Superior temporal gyrus (tissue), 1 donor: ENCODE data around the gene KLRF1.
"Not testable (repeated sequence)": the region's sequence is repeated elsewhere in the genome, so short reads cannot be mapped to it uniquely, and the experiment has no call there.

ENCODE experiments used
- DNase-seq: peaks from one replicate; pipeline ENCODE4 v3.0.0-alpha.2; 2016; ENCODE audit errors: extremely low spot score

The KLRF1 gene

DNA sequence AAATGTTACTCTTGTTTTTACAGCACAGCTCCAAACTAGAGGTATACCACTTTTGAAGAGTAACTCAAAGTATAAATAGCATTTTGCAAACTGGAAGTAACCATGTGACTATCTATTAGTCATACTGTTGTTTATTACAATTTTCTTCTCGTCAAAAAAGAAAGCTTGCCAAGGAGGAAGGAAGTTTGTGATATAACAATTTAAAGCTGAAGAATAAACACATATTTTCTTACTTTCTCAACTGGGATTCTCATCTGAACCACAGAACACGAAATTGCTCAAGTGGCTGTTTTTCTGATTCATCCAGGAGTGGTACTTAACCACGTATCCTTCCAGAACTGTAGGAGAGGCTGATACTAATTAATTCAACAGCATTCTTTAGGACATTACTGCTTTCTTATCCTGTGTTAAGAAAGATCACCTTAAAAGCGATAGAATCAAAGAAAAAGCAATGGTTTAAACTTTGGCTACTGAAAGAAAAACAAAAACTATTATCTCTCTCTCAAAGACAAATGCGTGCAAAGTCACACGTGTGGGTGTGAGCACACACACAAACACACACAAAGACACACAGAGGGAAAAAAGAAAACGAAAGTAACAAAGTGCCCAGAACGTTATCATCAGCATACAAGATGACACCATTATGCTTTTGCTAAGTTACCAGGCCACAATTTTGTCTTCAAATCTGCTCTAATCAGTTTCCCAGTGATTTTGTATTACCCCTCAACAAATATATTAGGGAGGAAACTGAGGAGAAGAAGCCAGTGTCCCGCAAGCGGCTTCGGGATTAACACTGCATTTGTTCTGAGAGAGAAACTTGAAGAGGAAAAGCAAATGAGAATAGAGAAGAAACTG is 42.3 kb downstream of the KLRF1 start, which contains the start of gene CLEC2B:
CLEC2B (minus strand) TSS at position 48 of the 855 bp plus-strand sequence.
- DNase-seq, result no peak

DNA sequence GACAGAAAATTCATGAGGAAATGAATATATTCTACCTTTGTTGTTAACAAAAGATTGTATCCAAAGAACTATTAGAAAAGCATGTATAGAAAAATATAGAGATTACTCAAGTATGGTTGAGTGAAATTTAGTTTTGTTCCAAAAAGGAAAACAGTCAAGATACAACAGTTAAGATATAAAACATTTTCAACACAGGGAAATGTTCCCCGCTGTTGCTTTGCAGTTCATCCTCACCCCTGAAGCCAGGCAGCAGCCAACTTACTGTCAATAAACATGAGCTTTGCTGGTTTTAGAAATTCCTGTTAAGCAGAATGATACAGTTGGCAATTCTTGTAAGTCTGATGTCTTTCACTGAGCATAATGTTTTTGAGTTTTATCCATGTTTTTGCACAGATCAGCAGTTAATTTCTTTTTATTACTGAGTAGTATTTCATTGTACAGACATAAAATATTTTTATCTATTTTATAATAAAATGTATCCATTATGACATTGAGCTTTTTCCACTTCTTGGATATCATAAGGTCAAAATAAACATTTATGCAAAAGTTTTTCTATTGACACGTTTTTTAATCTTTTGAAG is 43.1 kb downstream of the KLRF1 start:
- DNase-seq, result no peak

DNA sequence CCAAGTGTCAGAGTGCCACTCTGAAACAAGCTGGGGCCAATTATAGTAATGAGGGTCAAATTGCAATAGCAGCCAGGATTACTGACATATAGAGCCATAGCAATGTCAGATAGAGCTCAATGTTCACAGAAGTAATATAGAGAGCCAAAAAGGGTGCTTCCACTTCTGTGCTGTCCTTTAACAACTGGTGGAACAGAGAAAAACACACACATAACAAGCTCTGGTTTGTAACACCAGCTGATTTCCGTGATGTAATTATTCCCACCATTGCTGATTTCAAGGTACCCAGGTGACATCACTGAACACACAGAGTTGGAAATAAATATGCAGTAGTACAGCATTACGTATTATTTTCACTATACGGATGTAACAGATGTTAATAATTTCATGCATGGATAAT is 44.9 kb downstream of the KLRF1 start:
- no peak for DNase-seq

DNA sequence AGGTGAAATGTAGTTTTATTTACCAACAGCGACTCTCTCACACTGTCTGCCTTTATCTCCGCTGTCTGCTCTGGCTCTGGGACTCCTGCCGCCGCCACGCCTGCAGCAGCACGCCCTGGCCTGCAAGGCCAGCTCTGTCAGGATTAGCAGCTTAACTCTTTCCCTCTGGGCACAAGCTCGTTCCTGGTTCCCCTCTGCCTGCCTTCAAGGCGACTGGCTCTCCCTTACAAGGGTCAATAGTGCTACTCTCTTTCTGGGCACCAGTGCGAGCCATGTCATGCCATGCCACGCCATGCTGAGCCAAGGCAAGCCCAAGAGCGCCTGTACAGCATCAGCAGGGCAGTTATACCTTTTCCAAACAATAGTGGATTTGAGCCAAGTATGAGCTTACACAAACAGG is 45.5 kb downstream of the KLRF1 start:
- DNase-seq, result no peak

DNA sequence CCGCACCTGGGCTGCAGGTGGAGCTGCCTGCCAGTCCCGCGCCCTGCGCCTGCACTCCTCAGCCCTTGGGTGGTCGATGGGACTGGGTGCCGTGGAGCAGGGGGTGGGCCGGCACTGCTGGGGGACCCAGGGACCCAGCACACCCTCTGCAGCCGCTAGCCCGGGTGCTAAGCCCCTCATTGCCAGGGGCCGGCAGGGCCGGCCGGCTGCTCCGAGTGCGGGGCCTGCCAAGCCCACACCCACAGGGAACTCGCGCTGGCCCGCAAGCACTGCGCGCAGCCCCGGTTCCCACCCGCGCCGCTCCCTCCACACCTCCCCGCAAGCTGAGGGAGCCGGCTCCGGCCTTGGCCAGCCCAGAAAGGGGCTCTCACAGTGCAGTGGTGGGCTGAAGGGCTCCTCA is 48.8 kb downstream of the KLRF1 start:
- not testable (repeated sequence) for DNase-seq

DNA sequence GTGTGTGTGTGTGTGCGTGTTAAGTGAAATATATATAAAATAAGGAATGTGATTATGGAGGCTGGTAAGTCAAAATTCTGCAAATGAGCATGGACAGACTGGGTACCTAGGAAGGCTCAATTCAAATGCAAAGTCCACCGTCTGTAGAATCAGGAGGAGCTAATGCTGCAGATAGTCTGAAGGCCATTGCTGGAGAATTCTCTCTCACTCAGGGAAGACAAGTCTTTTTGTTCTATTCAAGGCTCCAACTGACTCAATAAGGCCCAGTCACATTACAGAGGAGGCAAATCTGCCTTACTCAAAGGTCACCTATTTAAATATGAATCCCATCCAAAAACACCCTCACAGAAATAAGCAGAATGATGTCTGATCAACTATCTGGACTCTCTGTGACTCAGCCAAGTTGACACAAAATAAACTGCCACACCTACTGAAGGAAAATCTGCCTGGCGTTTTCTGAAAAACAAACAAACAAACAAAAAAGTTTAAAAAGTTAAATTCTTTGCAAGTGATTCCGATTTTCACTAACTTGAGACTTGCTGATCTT is 53.3 kb downstream of the KLRF1 start:
- no peak for DNase-seq

DNA sequence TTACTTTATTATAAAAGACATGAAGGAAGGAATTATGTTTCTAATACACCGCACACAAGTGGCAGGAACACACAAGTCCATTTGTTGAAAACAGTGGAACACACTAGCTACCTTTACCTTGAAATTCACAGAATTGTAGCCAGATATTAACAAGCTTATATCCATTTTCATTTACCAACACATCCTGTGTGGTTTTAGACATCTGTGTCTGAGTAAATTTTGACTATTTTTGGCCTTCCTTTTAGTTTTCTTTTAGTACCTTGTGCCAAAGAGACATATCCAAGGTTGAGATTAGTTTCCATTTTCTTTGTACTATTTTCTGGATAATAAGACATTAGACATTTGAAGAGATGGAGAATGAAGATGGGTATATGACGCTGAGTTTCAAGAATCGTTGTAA is 54.0 kb downstream of the KLRF1 start, which contains the start of gene KLRF2:
KLRF2 (plus strand) TSS at position 244 of the 400 bp plus-strand sequence; CDS start at position 351, 107 bp downstream.
- DNase-seq, result no peak

DNA sequence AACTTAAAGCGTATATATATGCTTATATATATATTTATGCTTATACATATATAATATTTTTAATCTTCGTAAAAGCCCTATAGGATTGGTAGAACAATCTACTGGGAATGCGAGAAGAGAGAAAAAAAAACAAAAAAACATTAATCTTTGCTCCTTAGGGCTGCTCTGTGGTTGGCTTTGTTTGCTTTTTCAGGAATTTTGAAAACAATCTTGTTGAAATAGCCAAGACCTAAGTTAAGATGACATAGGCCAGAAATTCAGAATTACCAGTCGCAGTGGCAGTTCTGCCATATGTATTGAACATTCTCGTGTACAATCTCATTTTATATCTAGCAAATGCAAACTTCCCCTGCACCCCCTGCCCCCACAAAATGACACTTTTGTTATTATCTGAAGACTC is 54.7 kb downstream of the KLRF1 start:
- DNase-seq, result no peak

DNA sequence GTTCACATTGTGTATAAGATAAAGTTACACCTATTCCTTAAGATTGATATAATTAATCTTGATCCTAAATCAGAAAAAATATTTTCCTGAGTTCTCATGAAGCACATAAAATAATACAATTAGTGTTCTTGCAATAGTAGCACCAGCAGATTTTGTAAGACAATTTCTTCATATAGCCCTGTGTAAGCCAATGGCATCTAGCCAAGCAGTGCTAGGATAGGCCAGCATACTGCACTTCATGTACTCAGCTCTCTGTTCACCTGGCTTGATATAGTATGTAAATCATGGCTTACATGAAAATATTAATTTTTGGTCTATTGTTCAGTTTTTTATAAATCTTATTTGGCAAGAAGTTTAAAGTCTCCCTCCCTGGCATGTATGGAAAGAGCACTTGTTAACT is 55.9 kb downstream of the KLRF1 start:
- DNase-seq, result no peak

DNA sequence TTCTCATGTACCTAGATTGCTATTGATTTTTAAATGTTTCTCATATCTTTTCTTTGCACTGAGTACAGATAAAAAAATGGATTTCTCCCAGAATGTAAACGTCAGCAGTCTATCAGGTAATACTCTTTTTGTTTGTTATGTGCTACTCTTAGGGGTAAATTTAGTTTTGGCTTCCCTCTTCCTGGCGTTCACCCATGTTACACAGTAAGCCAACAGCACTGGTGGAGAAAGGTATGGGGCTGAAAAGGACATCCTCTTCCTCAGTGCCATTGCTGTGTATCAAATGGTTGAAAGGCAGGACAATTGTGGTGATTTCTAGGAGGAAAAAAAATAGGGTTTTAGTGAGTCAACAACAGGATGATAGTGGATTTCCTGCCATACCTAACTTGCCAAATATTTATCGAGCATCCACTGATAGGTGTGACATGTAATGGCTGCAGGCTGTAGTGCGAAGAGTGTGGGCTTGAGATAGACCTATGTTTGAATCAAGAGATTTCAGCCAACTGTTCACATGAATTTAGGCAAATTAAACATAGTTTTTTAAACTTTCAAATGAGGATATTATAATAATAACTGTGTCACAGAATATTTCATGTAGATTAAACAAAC is 61.5 kb downstream of the KLRF1 start:
- DNase-seq, result no peak
